Measurements from ENCODE around the gene UQCRFS1. TPM values are rescaled to one million over a fixed set of nuclear protein-coding genes. Genes with fewer than 3 reads are reported as not detected.

Gene UQCRFS1
- polyA plus RNA-seq, 2 donors: 9.6 to 41.9 TPM

DNA sequence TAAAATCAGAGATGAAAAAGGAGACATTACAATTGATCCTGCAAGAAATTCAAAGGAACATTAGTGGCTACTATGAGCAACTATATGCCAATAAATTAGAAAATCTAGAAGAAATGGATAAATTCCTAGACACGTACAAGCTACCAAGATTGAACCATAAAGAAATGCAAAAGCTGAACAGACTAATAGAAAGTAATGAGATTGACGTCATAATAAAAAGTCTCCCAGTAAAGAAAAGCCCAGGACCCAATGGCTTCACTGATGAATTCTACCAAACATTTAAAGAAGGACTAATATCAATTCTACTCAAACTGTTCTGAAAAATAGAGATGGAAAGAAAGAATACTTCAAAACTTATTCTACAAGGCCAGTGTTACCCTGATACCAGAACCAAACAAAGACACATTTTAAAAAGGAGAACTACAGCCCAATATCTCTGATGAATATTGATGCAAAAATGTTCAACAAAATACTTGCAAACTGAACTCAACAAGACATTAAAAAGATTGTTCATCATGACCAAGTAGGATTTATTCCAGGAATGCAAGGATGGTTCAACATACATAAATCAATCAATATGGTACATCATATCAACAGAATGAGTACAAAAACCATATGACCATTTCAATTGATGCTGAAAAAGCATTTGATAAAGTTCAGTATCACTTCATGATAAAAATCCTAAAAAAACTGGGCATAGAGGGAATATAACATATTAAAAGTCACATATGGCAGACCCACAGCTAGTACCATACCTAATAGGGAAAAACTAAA, 35.8 kb downstream of the UQCRFS1 start:
- H3K27me3 ChIP-seq (ENCODE audit: control insufficient read depth in 1 of 2, insufficient read depth in 2 of 2, low read length in 2 of 2): no peaks in the 10 kb centered on the region
- no peaks in the 10 kb centered on the region for H3K36me3 ChIP-seq (ENCODE audit: control insufficient read depth in 2 of 2, insufficient read depth in 2 of 2, low read length in 1 of 2)
- H3K27ac ChIP-seq (ENCODE audit: low read depth in 2 of 2, low read length in 1 of 2): no peak overlapping the region
- H3K4me3 ChIP-seq (ENCODE audit: low read depth in 1 of 2, low read length in 2 of 2): no peak overlapping the region
- no peaks in the 10 kb centered on the region for H3K4me1 ChIP-seq (ENCODE audit: control insufficient read depth in 2 of 2, insufficient read depth in 2 of 2, low read length in 1 of 2)
- peaks cover 2% of the 10 kb centered on the region in 2 donors for H3K9me3 ChIP-seq (ENCODE audit: control insufficient read depth in 2 of 2, insufficient read depth in 1 of 2, low read depth in 1 of 2, low read length in 1 of 2)
- 74 to 84% methylated on average over 2 of the region's 2 CpGs for WGBS, 2 donors

DNA sequence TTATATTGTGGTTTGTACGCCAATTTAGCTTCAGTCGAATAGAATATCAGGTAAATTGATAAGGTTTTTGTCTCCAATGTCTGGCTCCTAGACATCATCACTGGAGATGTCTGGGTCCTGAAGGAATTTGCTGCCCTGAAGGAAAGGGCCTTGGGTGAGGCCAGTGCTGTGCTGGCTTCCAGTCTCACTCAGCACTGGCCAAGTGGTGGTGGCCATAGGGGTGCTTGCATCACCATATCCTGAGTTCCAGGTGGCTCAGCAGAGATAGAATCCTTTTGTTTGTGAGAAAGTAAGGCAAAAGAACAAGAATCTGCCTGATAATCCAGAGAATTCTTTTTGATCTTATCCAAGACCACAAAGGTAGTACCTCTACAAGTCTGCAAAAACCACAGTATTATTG, 39.1 kb downstream of the UQCRFS1 start:
- H3K4me3 ChIP-seq (ENCODE audit: low read depth in 1 of 2, low read length in 2 of 2): no peak overlapping the region
- no peak overlapping the region for H3K27ac ChIP-seq (ENCODE audit: low read depth in 2 of 2, low read length in 1 of 2)
- WGBS, 2 donors: 66 to 82% methylated on average over 2 of the region's 2 CpGs
- peaks cover 2% of the 10 kb centered on the region in 2 donors for H3K9me3 ChIP-seq (ENCODE audit: control insufficient read depth in 2 of 2, insufficient read depth in 1 of 2, low read depth in 1 of 2, low read length in 1 of 2)
- no peaks in the 10 kb centered on the region for H3K27me3 ChIP-seq (ENCODE audit: control insufficient read depth in 1 of 2, insufficient read depth in 2 of 2, low read length in 2 of 2)
- no peaks in the 10 kb centered on the region for H3K36me3 ChIP-seq (ENCODE audit: control insufficient read depth in 2 of 2, insufficient read depth in 2 of 2, low read length in 1 of 2)
- no peaks in the 10 kb centered on the region for H3K4me1 ChIP-seq (ENCODE audit: control insufficient read depth in 2 of 2, insufficient read depth in 2 of 2, low read length in 1 of 2)

DNA sequence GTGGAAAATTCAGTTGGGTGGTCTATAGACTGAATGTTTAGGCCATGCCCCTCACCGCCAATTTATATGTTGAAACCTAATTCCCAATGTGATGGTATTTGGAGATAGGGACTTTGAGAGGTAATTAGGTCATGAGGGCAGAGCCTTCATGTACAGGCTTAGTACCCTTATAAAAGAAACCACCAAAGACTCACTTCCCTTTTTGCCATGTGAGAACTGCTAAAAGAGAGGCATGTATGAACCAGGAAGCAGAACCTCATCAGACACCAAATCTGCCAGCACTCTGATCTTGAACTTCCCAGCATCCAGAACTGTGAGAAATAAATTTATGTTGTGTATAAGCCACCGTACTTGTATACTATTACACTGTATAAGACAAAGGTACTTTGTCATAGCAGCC, 40.6 kb downstream of the UQCRFS1 start:
- Histone ChIP-seq H3K4me1 (ENCODE audit: control insufficient read depth in 2 of 2, insufficient read depth in 2 of 2, low read length in 1 of 2) (no peaks in the 10 kb centered on the region), H3K36me3 (ENCODE audit: control insufficient read depth in 2 of 2, insufficient read depth in 2 of 2, low read length in 1 of 2) (no peaks in the 10 kb centered on the region), H3K27ac (ENCODE audit: low read depth in 2 of 2, low read length in 1 of 2) (no peak overlapping the region), H3K4me3 (ENCODE audit: low read depth in 1 of 2, low read length in 2 of 2) (no peak overlapping the region), H3K9me3 (ENCODE audit: control insufficient read depth in 2 of 2, insufficient read depth in 1 of 2, low read depth in 1 of 2, low read length in 1 of 2) (peaks cover 0 to 2% of the 10 kb centered on the region in 2 donors), H3K27me3 (ENCODE audit: control insufficient read depth in 1 of 2, insufficient read depth in 2 of 2, low read length in 2 of 2) (no peaks in the 10 kb centered on the region)
- 85 to 96% methylated on average over 2 of the region's 2 CpGs for WGBS, 2 donors

DNA sequence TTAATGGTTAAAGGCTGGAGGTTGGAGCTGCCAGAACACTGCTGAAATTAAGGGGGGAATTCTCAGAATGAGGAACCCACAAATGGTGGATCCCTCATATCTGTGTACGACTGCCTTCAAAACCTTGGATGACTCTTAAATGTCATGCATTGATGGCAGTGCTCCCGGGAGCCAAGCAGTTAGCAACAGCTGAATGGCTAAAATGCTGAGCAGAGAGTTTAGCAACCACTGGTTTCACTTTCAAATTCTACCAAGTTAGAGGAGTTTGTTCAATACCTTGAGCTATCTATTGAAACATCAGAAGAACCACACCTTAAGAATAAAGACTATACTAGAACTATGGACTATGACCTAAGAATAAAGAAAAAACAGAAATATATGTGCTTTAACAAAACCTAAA, 41.4 kb downstream of the UQCRFS1 start:
- Histone ChIP-seq H3K27ac (ENCODE audit: low read depth in 2 of 2, low read length in 1 of 2) (no peak overlapping the region), H3K36me3 (ENCODE audit: control insufficient read depth in 2 of 2, insufficient read depth in 2 of 2, low read length in 1 of 2) (no peaks in the 10 kb centered on the region), H3K27me3 (ENCODE audit: control insufficient read depth in 1 of 2, insufficient read depth in 2 of 2, low read length in 2 of 2) (no peaks in the 10 kb centered on the region), H3K4me1 (ENCODE audit: control insufficient read depth in 2 of 2, insufficient read depth in 2 of 2, low read length in 1 of 2) (no peaks in the 10 kb centered on the region), H3K4me3 (ENCODE audit: low read depth in 1 of 2, low read length in 2 of 2) (no peak overlapping the region), H3K9me3 (ENCODE audit: control insufficient read depth in 2 of 2, insufficient read depth in 1 of 2, low read depth in 1 of 2, low read length in 1 of 2) (peaks cover 0 to 2% of the 10 kb centered on the region in 2 donors)
- WGBS, 2 donors: 77 to 80% methylated on average over 2 of the region's 2 CpGs

DNA sequence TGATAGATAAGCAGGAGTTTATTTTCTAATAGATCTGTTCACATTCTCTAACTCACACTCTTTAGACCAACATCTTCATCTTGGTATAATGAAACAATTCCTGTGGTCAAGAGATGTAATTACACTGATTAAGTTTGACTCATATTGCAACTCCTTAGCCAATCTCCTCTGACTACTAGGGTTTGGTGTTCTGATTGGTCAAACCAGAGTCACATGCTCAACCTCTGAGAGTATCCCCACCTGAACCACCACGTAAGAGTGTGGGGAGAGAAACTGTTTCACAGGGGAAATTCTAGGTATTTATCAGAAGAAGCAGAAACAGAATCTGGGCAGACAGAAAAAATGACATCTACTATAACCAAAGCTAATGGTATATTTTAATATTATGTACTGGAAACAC, 42.4 kb downstream of the UQCRFS1 start:
- H3K36me3 ChIP-seq (ENCODE audit: control insufficient read depth in 2 of 2, insufficient read depth in 2 of 2, low read length in 1 of 2): no peaks in the 10 kb centered on the region
- peaks cover 0 to 2% of the 10 kb centered on the region in 2 donors for H3K27me3 ChIP-seq (ENCODE audit: control insufficient read depth in 1 of 2, insufficient read depth in 2 of 2, low read length in 2 of 2)
- H3K4me3 ChIP-seq (ENCODE audit: low read depth in 1 of 2, low read length in 2 of 2): no peak overlapping the region
- WGBS, 2 donors: 48% methylated on average over 1 of the region's 1 CpG
- H3K4me1 ChIP-seq (ENCODE audit: control insufficient read depth in 2 of 2, insufficient read depth in 2 of 2, low read length in 1 of 2): no peaks in the 10 kb centered on the region
- H3K27ac ChIP-seq (ENCODE audit: low read depth in 2 of 2, low read length in 1 of 2): no peak overlapping the region
- peaks cover 0 to 2% of the 10 kb centered on the region in 2 donors for H3K9me3 ChIP-seq (ENCODE audit: control insufficient read depth in 2 of 2, insufficient read depth in 1 of 2, low read depth in 1 of 2, low read length in 1 of 2)

DNA sequence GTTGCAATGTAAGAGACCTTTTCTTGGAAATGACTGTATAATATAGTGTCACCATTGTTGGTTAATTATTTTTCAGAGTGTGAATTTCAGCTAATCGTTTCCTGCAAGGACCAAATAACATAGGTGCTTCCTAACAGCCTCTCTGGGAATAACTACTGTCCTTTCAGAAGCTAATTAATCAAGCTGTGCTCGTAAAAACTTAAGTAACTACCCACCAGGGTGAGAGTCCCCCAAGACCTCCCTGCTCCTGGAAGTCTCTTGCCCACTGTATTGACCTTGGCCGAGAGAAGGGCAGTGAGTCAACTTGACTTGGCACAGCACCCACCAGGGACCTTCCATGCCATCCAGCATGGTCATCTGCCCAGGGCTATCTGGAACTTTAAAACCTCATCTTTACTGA, 50.3 kb downstream of the UQCRFS1 start:
- Histone ChIP-seq H3K27ac (ENCODE audit: low read depth in 2 of 2, low read length in 1 of 2) (no peak overlapping the region), H3K27me3 (ENCODE audit: control insufficient read depth in 1 of 2, insufficient read depth in 2 of 2, low read length in 2 of 2) (peaks cover 0 to 3% of the 10 kb centered on the region in 2 donors)
- WGBS, 2 donors: 30 to 33% methylated on average over 3 of the region's 3 CpGs

DNA sequence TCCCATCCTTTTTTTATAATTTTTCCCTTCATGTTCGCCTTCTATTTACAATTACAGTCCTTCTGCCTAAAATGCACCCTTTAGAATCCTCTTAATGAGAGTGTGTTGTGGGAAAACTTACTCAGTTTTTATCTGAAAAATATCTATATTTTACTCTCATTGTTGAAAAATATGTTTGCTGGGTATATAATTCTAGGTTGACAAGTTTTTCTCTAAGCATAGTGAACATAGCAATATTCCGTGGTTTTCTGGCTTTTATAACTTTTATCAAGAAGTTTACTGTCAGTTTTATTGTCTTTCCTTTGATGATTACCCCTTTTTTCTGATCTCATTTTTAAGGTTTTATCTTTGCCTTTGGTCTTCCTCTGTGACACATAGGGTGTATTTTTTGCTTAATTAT, 57.3 kb downstream of the UQCRFS1 start:
- 86 to 89% methylated on average over 2 of the region's 2 CpGs for WGBS, 2 donors
- peaks cover 3 to 6% of the 10 kb centered on the region in 2 donors for H3K9me3 ChIP-seq (ENCODE audit: control insufficient read depth in 2 of 2, insufficient read depth in 1 of 2, low read depth in 1 of 2, low read length in 1 of 2)
- no peak overlapping the region for H3K27ac ChIP-seq (ENCODE audit: low read depth in 2 of 2, low read length in 1 of 2)
- no peaks in the 10 kb centered on the region for H3K27me3 ChIP-seq (ENCODE audit: control insufficient read depth in 1 of 2, insufficient read depth in 2 of 2, low read length in 2 of 2)
- H3K4me3 ChIP-seq (ENCODE audit: low read depth in 1 of 2, low read length in 2 of 2): no peak overlapping the region
- no peaks in the 10 kb centered on the region for H3K4me1 ChIP-seq (ENCODE audit: control insufficient read depth in 2 of 2, insufficient read depth in 2 of 2, low read length in 1 of 2)
- no peaks in the 10 kb centered on the region for H3K36me3 ChIP-seq (ENCODE audit: control insufficient read depth in 2 of 2, insufficient read depth in 2 of 2, low read length in 1 of 2)

More for the DNA sequence above, 50.3 kb downstream of the UQCRFS1 start:
- no peaks in the 10 kb centered on the region for H3K4me1 ChIP-seq (ENCODE audit: control insufficient read depth in 2 of 2, insufficient read depth in 2 of 2, low read length in 1 of 2)
- no peak overlapping the region for H3K4me3 ChIP-seq (ENCODE audit: low read depth in 1 of 2, low read length in 2 of 2)
- H3K36me3 ChIP-seq (ENCODE audit: control insufficient read depth in 2 of 2, insufficient read depth in 2 of 2, low read length in 1 of 2): no peaks in the 10 kb centered on the region
- peaks cover 2 to 3% of the 10 kb centered on the region in 2 donors for H3K9me3 ChIP-seq (ENCODE audit: control insufficient read depth in 2 of 2, insufficient read depth in 1 of 2, low read depth in 1 of 2, low read length in 1 of 2)

Measured in esophagus (tissue), 2 donors.